Body of pancreas (tissue), 4 donors: ENCODE measurements around the gene CD180. TPM values are rescaled to one million over a fixed set of nuclear protein-coding genes. Genes with fewer than 3 reads are reported as not detected.

Experiments
- ATAC-seq: fragments of 150-250 bp; one replicate; pipeline ENCODE4 v1.9.1; 2016
- DNase-seq, 4 donors: peaks; one replicate each; pipeline ENCODE4 v3.0.0-alpha.2; 2019
- H3K27ac ChIP-seq, 4 donors: fragments of 200-600 bp; sonication (generic); 1 replicate in 3 of 4; 2 replicates in 1 of 4; pipeline versions ENCODE4 v1.5.1 to v1.6.1; 2016 to 2019; ENCODE audit warnings: mild to moderate bottlenecking in 1 of 4, mixed read lengths in 1 of 4, moderate library complexity in 1 of 4
- H3K27me3 ChIP-seq, 2 donors: fragments of 200-600 bp; sonication (generic); one replicate each; pipeline ENCODE4 v1.6.0; 2016; ENCODE audit warnings: mild to moderate bottlenecking in 1 of 2
- H3K36me3 ChIP-seq, 2 donors: fragments of 200-600 bp; sonication (generic); replicated peaks in 1 of 2; 2 replicates each; pipeline ENCODE4 v1.5.1; 2016; ENCODE audit warnings: low read depth in 2 of 2; ENCODE audit not compliant: insufficient read depth in 1 of 2
- H3K4me1 ChIP-seq: fragments of 200-600 bp; sonication (generic); one replicate; pipeline ENCODE4 v1.6.0; 2016
- H3K4me3 ChIP-seq, 2 donors: fragments of 200-600 bp; sonication (generic); 1 replicate in 1 of 2; 2 replicates in 1 of 2; pipeline ENCODE4 v1.5.1; 2016 to 2019
- H3K9me3 ChIP-seq, 3 donors: fragments of 200-600 bp; sonication (generic); 1 replicate in 2 of 3; 2 replicates in 1 of 3; pipeline ENCODE4 v1.5.1; 2016
- CTCF ChIP-seq, 7 experiments: fragments of 450-650 bp in 4 of 7; fragments of 200-600 bp in 3 of 7; sonication (generic) in 3 of 7; IDR thresholded peaks; one replicate each; pipeline ENCODE4 v1.5.1; 2016 to 2019; ENCODE audit warnings: antibody characterized with exemption in 7 of 7
- POLR2A ChIP-seq, 3 donors: fragments of 450-650 bp; IDR thresholded peaks; one replicate each; pipeline ENCODE4 v1.6.1; 2016; ENCODE audit warnings: antibody characterized with exemption in 3 of 3, mild to moderate bottlenecking in 2 of 3
- WGBS, 2 donors: methylation state at CpG; one replicate each; pipeline ENCODE4 v1.1.5; 2017; 5-methylcytosine and 5-hydroxymethylcytosine counted together
- intact Hi-C: fragments of 100-400 bp; cut with DNase I; formaldehyde crosslinking; loops from one replicate; pipeline ENCODE4 v1.15.1; 2023
- total RNA-seq, 2 donors: library from RNA; depleted of rRNA; stranded (reverse); fragments of >200 nt; gene quantifications; one replicate each; pipeline ENCODE4 v1.1.0, GENCODE V29; 2016

Gene CD180
- total RNA-seq, 2 donors from 2014 or later: 0.26 TPM; not detected in 1

- no peak overlapping the region for H3K4me3 ChIP-seq
Measured at GRCh38 chr5:67170767-67171166, 25.8 kb downstream of the CD180 start.

GRCh38 chr5:67168069-67168468 lies 28.5 kb downstream of the CD180 start:
- H3K9me3 ChIP-seq: no peaks in the 10 kb centered on the region
- H3K4me1 ChIP-seq: peaks cover 11% of the 10 kb centered on the region
- intact Hi-C loops: loop anchor here (5.0 kb wide), 1 partner anchor 34 kb away; no protein-coding TSS in a partner anchor
- H3K27me3 ChIP-seq: no peaks in the 10 kb centered on the region
- TF ChIP-seq CTCF (IDR thresholded peaks at IDR 0.05) (no peak), POLR2A (IDR thresholded peaks at IDR 0.05) (no peak)
- no peak overlapping the region for H3K4me3 ChIP-seq
- DNase-seq (no peak), ATAC-seq (no peak)
- 89 to 92% methylated on average over 4 of the region's 4 CpGs for WGBS, 2 donors
- no peak overlapping the region for H3K27ac ChIP-seq
- peaks cover 0 to 10% of the 10 kb centered on the region in 2 donors for H3K36me3 ChIP-seq

More at GRCh38 chr5:67170767-67171166, 25.8 kb downstream of the CD180 start:
- ATAC-seq: no peak
- H3K9me3 ChIP-seq: no peaks in the 10 kb centered on the region
- H3K27me3 ChIP-seq: no peaks in the 10 kb centered on the region
- TF ChIP-seq POLR2A (IDR thresholded peaks at IDR 0.05) (no peak), CTCF (IDR thresholded peaks at IDR 0.05) (no peak)
- 82 to 89% methylated on average over 3 of the region's 3 CpGs for WGBS, 2 donors
- DNase-seq: no peak
- no peak overlapping the region for H3K27ac ChIP-seq
- H3K36me3 ChIP-seq: no peaks in the 10 kb centered on the region
- intact Hi-C loops: no loop called here
- peaks cover 10% of the 10 kb centered on the region for H3K4me1 ChIP-seq

- intact Hi-C loops: loop anchor here (5.0 kb wide), 1 partner anchor 36 kb away; no protein-coding TSS in a partner anchor
- Histone ChIP-seq H3K27ac (peak overlapping the region in 3 of 4 donors; percentile 1 to 62 (median 55)), H3K9me3 (no peaks in the 10 kb centered on the region), H3K36me3 (peaks cover 0 to 11% of the 10 kb centered on the region in 2 donors), H3K4me3 (no peak overlapping the region), H3K4me1 (peaks cover 11% of the 10 kb centered on the region), H3K27me3 (no peaks in the 10 kb centered on the region)
- WGBS, 2 donors: 65 to 78% methylated on average over 21 to 30 of the region's 31 CpGs
- ATAC-seq (peak; percentile 41), DNase-seq (peak in 3 of 4 donors; percentile 26 to 36 (median 31))
- no peak for TF ChIP-seq CTCF (IDR thresholded peaks at IDR 0.05)
- no peak for TF ChIP-seq POLR2A (IDR thresholded peaks at IDR 0.05)
Measured at GRCh38 chr5:67166460-67167285, 29.9 kb downstream of the CD180 start.

GRCh38 chr5:67165526-67166459 lies 30.8 kb downstream of the CD180 start:
- intact Hi-C loops: loop anchor here (5.0 kb wide), 1 partner anchor 37 kb away; no protein-coding TSS in a partner anchor
- peak overlapping the region in 3 of 4 donors; percentile 1 to 62 (median 55) for H3K27ac ChIP-seq
- peaks cover 0 to 11% of the 10 kb centered on the region in 2 donors for H3K36me3 ChIP-seq
- H3K27me3 ChIP-seq: no peaks in the 10 kb centered on the region
- DNase-seq (peak; percentile 74 to 84 (median 82)), ATAC-seq (peak; percentile 89)
- WGBS, 2 donors: 42 to 56% methylated on average over 21 to 35 of the region's 36 CpGs
- H3K4me3 ChIP-seq: no peak overlapping the region
- peak; percentile 41 to 79 (median 68) for TF ChIP-seq CTCF (IDR thresholded peaks at IDR 0.05)
- peak in 2 of 3 donors; percentile 19 to 41 for TF ChIP-seq POLR2A (IDR thresholded peaks at IDR 0.05)
- peaks cover 16% of the 10 kb centered on the region for H3K4me1 ChIP-seq
- no peaks in the 10 kb centered on the region for H3K9me3 ChIP-seq
